Stimulated activated memory B cell treated with anti-CD40 and anti-IgM and Interleukin-4, amounts not matched to agents 10 μg/mL and 1 μg/mL and 100 μg/mL, for 72 hours (primary cell): ENCODE measurements around the gene CD68.
"Not testable (repeated sequence)": the region's sequence is repeated elsewhere in the genome, so short reads cannot be mapped to it uniquely, and the experiment has no call there.

Experiments used
- ATAC-seq: fragments of 150-1000 bp; cut with Tn5 transposase; 2 replicates; pipeline ENCODE4 v1.10.0; 2021
- H3K27ac Mint-ChIP-seq: one replicate; pipeline ENCODE4 v1.8.0; 2022; ENCODE audit warnings: mild to moderate bottlenecking, mixed read lengths
- H3K27me3 Mint-ChIP-seq: one replicate; pipeline ENCODE4 v1.8.0; 2022; ENCODE audit warnings: mixed read lengths
- H3K36me3 Mint-ChIP-seq: one replicate; pipeline ENCODE4 v1.8.0; 2022; ENCODE audit warnings: mixed read lengths
- H3K4me1 Mint-ChIP-seq: one replicate; pipeline ENCODE4 v1.8.0; 2022; ENCODE audit warnings: mixed read lengths
- H3K4me3 Mint-ChIP-seq: one replicate; pipeline ENCODE4 v1.8.0; 2022; ENCODE audit warnings: mild to moderate bottlenecking, moderate library complexity, mixed read lengths
- H3K9me3 Mint-ChIP-seq: one replicate; pipeline ENCODE4 v1.8.0; 2022; ENCODE audit warnings: mixed read lengths

CD68 gene

DNA sequence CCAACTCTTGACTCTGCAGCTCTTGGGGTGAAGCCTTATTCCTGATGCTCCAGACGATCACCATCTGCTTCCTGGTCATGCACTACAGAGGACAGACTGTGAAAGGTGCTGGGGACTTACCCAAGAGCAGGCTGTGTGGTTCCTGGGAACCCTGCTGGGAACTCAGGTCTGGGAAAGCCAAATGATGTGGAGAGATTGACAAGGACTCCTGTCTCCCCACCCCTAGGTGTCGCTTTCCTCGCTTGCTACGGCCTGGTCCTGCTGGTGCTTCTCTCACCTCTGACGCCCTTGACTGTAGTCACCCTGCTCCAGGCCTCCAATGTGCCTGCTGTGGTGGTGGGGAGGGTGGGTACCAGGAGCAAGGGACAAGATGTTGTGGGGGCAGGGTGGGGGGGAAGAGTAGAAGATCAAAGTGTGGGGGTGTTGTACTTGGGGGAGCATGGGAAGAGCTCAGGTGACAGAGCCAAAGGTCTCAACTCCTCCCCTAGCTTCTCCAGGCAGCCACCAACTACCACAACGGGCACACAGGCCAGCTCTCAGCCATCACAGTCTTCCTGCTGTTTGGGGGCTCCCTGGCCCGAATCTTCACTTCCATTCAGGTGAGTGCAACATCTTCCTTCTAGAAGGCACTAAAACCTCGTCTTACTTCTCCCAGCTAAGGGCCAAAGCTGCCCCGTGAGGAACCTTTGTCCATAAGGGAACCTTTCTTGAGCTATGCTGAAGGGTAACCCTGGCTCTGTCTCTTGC is 7.4 kb downstream of the CD68 start:
- Mint-ChIP-seq H3K4me3 (no peak overlapping the region), H3K27me3 (no peaks in the 10 kb centered on the region), H3K27ac (peak overlapping the region; percentile 67), H3K9me3 (no peaks in the 10 kb centered on the region), H3K36me3 (peaks cover 45% of the 10 kb centered on the region), H3K4me1 (peaks cover 26% of the 10 kb centered on the region)
- ATAC-seq = no peak

DNA sequence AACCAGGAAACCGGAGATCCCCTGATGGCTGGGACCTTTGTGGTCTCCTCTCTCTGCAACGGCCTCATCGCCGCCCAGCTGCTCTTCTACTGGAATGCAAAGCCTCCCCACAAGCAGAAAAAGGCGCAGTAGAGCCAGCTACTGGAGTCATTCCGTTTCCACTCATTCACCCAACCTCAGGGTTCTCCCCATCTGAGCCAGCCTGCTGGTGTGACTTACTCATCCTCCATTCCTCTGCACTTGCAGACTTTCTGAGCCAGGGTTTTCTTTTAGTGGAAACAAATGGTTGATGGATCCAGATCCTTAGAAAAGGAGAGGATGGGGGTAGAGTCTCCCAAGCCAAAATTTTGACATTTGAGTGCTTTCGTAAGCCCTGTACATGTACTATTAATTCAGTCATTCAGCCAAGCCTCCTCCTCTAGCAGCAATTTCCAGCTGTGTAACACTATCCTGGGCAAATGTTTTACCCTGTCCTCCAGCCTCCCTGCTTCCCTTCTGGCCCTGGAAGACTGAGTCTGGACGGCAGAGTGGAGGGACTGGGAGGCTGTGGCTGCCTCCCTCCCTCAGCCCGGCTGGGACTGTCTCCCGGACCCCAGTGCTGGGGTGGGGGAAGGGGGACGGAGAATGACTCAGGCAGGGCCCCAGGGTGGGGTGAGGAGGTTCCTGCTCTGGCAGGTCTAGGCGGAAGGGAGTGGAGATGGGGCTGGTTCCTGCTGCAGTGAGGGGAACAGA is 8.1 kb downstream of the CD68 start:
- no peak for ATAC-seq
- H3K4me1 Mint-ChIP-seq = peaks cover 18% of the 10 kb centered on the region
- H3K4me3 Mint-ChIP-seq = no peak overlapping the region
- H3K27me3 Mint-ChIP-seq = no peaks in the 10 kb centered on the region
- H3K36me3 Mint-ChIP-seq = peaks cover 47% of the 10 kb centered on the region
- H3K27ac Mint-ChIP-seq = peak overlapping the region; percentile 67
- H3K9me3 Mint-ChIP-seq = no peaks in the 10 kb centered on the region

DNA sequence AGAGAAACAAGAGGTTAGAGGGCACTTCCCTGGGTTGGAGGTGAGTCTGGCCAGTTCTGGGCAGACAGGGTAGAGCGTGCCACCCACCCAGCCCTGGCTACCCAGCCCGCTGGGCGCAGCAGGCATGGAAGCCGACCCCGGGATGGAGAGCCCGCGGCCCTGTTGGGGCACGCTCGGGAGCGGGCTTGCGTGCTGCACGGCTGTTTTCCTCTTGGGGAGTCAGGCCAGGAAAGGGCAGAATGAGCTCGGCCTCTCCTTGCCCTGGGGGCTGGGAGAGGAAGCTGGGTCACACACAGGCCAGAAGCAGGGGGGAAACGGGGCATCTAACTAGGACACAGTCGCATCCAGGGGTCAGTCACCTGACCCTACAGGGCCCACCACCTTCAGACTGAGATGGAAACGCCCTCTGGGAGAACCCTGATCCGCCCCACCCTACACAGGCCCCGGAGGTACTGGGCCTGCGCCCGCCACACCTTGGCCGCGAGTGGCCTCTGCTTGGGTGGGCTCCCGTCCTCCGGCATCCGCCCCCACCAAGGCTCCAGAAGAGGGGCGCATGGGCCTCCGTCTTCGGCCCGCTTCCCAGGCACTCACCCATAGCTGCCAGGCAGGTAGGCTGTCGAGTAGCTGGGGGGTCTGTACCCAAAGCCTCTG is 9.2 kb downstream of the CD68 start:
- H3K36me3 Mint-ChIP-seq = peaks cover 57% of the 10 kb centered on the region
- no peaks in the 10 kb centered on the region for H3K9me3 Mint-ChIP-seq
- peak overlapping the region; percentile 39 for H3K27ac Mint-ChIP-seq
- H3K27me3 Mint-ChIP-seq = no peaks in the 10 kb centered on the region
- peaks cover 17% of the 10 kb centered on the region for H3K4me1 Mint-ChIP-seq
- H3K4me3 Mint-ChIP-seq = no peak overlapping the region
- ATAC-seq = peak; percentile 25

DNA sequence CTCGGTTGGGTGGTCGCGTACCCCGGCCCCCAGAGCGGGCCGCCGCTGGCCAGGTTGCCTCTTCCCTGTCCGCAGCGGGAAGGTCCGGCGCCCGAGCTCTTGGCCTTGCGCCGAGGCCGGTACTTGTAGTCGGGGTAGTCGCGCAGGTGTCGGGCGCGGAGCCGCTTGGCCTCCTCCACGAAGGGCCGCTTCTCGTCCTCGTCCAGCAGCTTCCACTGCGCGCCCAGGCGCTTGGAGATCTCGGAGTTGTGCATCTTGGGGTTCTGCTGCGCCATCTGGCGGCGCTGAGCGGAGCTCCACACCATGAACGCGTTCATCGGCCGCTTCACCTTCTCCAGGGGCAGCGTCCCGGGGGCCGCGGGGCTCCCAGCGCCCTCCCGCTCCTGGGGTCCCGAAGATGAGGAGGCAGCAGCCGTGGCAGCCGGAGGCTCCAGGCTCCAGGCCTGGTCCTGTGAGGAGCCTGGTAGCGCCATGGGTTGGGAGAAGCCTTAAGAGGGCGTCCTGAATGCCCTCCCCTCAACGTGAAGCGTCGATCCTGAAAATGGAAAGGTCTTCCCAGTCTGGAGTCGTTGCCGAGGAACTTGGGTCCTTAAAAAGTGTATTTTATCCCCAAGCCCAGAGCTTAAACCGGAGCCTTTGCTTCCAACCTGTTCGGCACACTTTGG is 9.9 kb downstream of the CD68 start:
- Mint-ChIP-seq H3K27me3 (no peaks in the 10 kb centered on the region), H3K27ac (no peak overlapping the region), H3K4me3 (no peak overlapping the region), H3K4me1 (peaks cover 15% of the 10 kb centered on the region), H3K9me3 (no peaks in the 10 kb centered on the region), H3K36me3 (peaks cover 61% of the 10 kb centered on the region)
- peak; percentile 74 for ATAC-seq

DNA sequence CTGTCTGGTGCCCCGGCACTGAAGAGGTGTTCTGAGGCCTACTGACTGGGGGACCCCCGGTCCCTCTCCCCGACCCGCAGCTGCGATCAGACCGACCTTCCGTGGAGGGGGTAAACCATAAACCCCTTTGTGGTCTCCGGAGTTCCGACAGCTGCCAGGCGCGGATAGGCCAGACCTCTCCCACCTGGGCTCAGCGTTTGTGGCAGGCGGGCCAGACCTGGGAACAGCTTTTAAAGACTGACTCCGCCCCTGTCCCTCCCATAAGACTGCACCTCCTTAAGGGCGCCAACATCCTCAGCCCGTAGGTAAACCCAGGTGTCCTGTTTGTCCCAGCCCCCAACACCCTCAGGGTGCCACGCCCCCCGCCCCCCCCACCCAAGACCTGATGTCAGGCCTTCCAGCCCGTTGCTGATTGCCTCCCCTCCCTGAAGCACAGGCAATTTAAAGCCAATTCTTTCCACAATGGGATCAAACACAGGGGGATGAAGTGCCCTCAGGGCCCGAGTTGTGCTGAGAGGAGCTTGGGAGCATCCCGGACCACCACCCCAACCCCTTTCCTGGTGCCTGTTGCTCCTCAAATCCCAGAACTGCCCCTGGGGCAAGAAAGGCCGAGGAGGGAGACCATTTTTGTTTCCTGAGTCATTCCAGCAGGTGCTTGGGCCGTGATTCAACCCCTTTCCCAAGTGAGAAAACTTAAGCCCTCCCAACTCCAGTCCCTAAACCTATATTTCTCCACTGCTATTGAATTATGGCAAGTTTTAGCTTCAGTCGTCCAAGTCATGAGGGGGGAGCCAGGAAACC is 10.7 kb downstream of the CD68 start, which contains the start of gene SOX15:
SOX15 (minus strand) TSS at position 204 of the 801 bp plus-strand sequence. CDS start 418 bp downstream, outside the sequence.
- H3K27ac Mint-ChIP-seq = no peak within 1 kb of the TSS
- H3K4me3 Mint-ChIP-seq = no peak within 1 kb of the TSS
- no peaks in the 10 kb centered on the region for H3K9me3 Mint-ChIP-seq
- no peaks in the 10 kb centered on the region for H3K27me3 Mint-ChIP-seq
- peaks cover 8% of the 10 kb centered on the region for H3K4me1 Mint-ChIP-seq
- H3K36me3 Mint-ChIP-seq = peaks cover 59% of the 10 kb centered on the region
- no peak for ATAC-seq

DNA sequence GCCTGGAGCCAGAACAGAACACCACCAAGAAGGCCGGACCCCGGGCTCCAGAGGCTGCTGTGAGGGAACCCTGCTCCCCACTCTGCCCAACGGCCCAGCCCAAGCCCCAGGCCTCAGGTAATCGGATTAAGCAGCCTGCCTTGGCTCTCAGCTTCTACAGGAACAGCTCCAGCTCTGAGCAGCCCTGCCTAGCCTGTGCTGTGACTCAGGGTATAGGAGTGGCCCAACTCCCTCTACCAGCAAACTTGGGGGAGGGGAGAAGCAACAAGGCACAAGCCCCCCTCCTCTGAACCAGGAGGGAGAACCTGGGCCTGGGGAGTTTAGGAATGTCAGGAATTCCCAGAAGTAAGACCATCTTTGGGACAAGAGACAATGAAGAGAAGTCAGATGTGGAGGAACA is 11.3 kb downstream of the CD68 start:
- H3K4me3 Mint-ChIP-seq = no peak overlapping the region
- no peak overlapping the region for H3K27ac Mint-ChIP-seq
- no peaks in the 10 kb centered on the region for H3K9me3 Mint-ChIP-seq
- H3K4me1 Mint-ChIP-seq = peaks cover 2% of the 10 kb centered on the region
- H3K36me3 Mint-ChIP-seq = peaks cover 62% of the 10 kb centered on the region
- ATAC-seq = no peak
- H3K27me3 Mint-ChIP-seq = no peaks in the 10 kb centered on the region

DNA sequence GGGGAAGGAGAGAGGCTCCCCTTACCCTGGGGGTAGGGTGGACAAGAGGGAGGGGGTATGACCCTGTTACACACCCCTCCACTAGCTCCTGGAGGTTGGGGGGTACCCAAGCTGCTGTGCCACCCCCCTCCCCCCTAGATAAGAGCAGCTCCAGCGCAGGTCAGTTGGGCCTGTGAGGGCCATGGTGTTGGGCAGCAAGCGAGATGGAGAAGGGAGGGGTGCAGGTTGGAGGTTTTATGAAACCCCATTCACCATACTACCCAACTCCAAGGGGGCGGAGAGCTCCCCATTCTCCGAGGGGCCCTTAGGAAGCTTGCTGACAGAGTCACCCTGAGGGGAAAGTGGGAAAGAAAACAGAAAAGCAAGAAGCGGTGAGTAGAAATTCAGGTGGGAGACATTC is 12.2 kb downstream of the CD68 start:
- peaks cover 63% of the 10 kb centered on the region for H3K36me3 Mint-ChIP-seq
- no peaks in the 10 kb centered on the region for H3K4me1 Mint-ChIP-seq
- no peaks in the 10 kb centered on the region for H3K9me3 Mint-ChIP-seq
- H3K27me3 Mint-ChIP-seq = no peaks in the 10 kb centered on the region
- no peak for ATAC-seq
- H3K4me3 Mint-ChIP-seq = no peak overlapping the region
- H3K27ac Mint-ChIP-seq = no peak overlapping the region

DNA sequence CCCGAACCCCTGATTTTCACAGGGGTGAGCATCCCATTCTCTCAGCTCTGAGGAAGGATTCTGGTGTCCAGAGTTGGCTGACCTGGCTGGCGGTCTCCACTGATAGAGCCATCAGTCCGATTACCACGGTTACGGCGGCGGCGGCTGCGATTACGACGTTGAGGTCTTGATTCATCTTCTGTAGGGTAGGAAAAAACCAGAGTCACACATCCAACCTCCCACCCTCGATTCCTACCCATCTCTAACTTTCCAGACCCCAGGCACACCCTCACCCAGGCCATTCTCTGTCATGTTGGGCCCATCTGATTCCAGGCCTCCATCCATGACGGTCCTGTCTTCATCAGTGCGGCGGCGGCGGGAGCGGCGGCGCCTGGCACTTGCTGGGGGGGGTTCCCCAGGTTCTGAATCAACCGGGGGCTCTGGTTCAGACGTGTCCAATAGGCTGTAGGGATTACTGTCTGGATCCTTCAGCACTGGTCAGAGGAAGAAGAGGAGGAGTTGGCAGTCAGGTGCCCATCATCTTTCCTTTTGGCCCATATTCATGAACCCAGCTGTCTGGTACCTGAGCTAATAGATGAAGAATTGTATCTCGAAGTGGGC is 13.1 kb downstream of the CD68 start:
- H3K4me3 Mint-ChIP-seq = no peak overlapping the region
- H3K4me1 Mint-ChIP-seq = no peaks in the 10 kb centered on the region
- no peak for ATAC-seq
- H3K36me3 Mint-ChIP-seq = peaks cover 65% of the 10 kb centered on the region
- no peak overlapping the region for H3K27ac Mint-ChIP-seq
- no peaks in the 10 kb centered on the region for H3K27me3 Mint-ChIP-seq
- H3K9me3 Mint-ChIP-seq = no peaks in the 10 kb centered on the region

DNA sequence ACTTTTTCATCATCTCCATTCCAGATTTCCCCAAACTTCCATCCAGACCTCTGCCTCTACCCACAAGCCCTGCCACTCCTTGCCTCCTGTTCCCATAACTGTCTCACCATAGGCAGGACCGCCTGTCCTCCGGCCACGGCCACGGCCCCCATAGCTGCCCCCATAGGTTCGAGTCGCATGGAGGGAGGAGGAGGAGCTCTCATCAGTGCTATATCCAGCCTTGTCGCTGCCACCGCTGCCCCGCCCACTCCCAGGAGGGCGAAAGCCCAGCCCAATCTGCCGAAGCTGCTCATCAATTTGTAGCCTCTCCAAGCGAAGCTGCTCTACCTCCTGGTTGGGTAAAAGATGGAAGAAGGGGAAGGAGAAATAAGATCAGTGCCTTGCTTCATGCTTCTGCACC is 13.9 kb downstream of the CD68 start:
- Mint-ChIP-seq H3K9me3 (no peaks in the 10 kb centered on the region), H3K36me3 (peaks cover 62% of the 10 kb centered on the region), H3K4me1 (no peaks in the 10 kb centered on the region), H3K27ac (no peak overlapping the region), H3K4me3 (no peak overlapping the region), H3K27me3 (no peaks in the 10 kb centered on the region)
- no peak for ATAC-seq

DNA sequence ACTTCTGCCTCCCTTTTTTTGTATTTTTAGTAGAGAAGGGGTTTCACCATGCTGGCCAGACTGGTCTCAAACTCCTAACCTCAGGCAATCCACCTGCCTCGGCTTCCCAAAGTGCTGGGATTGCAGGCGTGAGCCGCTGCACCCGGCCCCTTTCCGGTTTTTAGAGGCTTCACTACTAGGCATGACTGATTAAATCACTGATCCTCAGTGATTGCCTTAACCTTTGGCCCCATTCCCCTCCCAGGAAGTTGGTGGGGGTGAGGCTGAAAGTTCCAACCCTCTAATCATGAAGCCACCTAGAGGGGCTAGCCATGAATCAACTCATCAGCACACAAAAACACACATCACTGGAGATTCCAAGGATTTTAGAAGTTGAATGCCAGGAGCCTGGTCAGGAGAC is 18.1 kb downstream of the CD68 start:
- not testable (repeated sequence) for H3K9me3 Mint-ChIP-seq, H3K27ac Mint-ChIP-seq, H3K4me1 Mint-ChIP-seq, H3K4me3 Mint-ChIP-seq, H3K27me3 Mint-ChIP-seq, ATAC-seq
- peaks cover 72% of the 10 kb centered on the region for H3K36me3 Mint-ChIP-seq

DNA sequence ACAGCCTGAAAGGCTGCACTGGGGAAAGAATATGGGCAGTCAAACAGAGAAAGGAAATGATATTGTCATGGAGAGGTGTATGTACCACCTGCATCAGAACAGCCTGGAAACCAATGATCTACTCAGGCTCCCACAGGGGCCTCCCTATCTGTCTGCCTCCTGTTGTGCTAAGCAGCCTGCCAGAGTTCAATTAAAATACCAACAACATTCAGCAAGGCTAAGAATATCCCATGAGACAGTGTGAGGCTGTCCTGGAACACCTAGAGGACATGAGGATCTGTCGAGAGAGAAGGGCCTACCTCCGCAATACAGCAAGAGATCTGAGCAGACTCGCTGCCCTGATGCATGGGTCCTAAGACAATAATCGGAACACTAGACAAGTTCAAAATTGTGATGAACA is 26.8 kb downstream of the CD68 start:
- Mint-ChIP-seq H3K9me3 (no peaks in the 10 kb centered on the region), H3K36me3 (peaks cover 51% of the 10 kb centered on the region)

DNA sequence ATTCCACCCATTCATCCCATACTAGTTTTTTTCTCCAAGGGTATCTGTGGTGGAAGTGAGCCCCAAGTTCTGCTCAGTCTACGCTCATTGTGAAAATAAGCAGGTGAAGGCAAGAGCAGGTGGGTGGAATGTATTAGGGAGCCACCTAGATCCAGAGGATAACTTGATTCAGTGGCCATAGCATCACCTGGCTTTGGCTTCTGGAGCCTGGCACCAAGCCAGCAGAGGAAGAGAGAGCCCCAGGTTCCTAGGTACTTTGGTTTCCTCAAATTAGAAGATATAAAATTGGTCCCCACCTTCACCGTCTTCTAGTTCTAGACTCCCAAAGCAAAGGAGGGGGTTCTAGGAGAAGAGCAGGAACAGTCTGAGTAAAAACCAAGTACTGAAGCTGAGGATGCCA is 31.2 kb downstream of the CD68 start:
- no peak overlapping the region for H3K4me3 Mint-ChIP-seq
- no peaks in the 10 kb centered on the region for H3K27me3 Mint-ChIP-seq
- ATAC-seq = no peak
- H3K36me3 Mint-ChIP-seq = peaks cover 28% of the 10 kb centered on the region
- no peaks in the 10 kb centered on the region for H3K9me3 Mint-ChIP-seq
- peaks cover 53% of the 10 kb centered on the region for H3K4me1 Mint-ChIP-seq
- H3K27ac Mint-ChIP-seq = no peak overlapping the region

More for the DNA sequence above, 26.8 kb downstream of the CD68 start:
- Mint-ChIP-seq H3K4me3 (no peak overlapping the region), H3K27me3 (no peaks in the 10 kb centered on the region), H3K27ac (no peak overlapping the region), H3K4me1 (peaks cover 25% of the 10 kb centered on the region)
- ATAC-seq = no peak

DNA sequence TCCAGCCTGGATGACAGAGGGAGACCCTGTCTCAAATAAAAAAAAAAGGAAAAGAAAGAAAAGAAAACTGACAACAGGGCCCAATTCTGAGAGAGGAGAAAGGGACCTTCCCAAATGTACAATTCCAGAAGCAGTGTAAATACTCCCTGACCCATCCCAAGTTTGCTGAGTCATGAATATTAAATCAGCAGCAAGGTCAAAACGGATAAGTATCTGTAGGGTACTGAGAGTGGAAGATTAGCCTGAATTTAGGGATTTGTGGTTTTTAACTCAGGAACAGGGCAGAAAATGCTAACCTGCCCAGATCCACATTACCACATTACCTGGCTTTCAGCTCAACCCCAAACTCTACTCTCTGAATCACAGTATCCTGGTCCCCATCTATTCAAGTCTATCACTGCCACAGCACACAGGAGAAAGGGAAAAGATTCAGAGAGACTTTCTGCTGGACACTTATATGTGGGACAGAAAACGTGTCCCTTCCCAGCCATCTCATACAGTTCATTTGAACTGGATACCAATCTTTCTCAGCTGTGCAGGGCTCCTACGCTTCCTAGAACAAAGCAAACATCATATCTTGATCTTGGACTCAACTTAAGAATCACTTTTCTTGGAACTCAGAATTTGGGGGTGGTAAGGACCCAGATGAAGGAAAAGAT is 32.3 kb downstream of the CD68 start:
- H3K4me1 Mint-ChIP-seq = peaks cover 47% of the 10 kb centered on the region
- H3K27ac Mint-ChIP-seq = peak overlapping the region; percentile 62
- H3K4me3 Mint-ChIP-seq = no peak overlapping the region
- no peak for ATAC-seq
- H3K27me3 Mint-ChIP-seq = no peaks in the 10 kb centered on the region
- no peaks in the 10 kb centered on the region for H3K9me3 Mint-ChIP-seq
- peaks cover 22% of the 10 kb centered on the region for H3K36me3 Mint-ChIP-seq

DNA sequence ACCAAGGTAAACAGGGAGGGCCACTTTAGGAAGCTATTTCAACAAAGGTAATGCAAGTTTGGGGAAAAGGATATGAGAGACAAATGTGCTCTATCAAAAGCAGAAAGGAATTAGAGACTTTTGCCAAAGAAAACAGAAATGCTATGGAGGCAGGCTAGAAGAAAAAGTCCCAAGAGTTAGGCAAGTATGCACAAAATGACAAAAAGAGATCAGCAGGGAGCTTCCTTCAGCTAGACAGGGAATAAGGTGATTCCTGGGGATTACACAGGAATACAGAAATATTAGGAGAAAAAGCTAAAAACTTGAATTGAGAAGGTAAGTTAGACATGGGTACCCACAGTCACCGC is 32.8 kb downstream of the CD68 start:
- H3K27ac Mint-ChIP-seq = no peak overlapping the region
- no peak overlapping the region for H3K4me3 Mint-ChIP-seq
- no peaks in the 10 kb centered on the region for H3K9me3 Mint-ChIP-seq
- peaks cover 22% of the 10 kb centered on the region for H3K36me3 Mint-ChIP-seq
- H3K27me3 Mint-ChIP-seq = no peaks in the 10 kb centered on the region
- ATAC-seq = no peak
- peaks cover 47% of the 10 kb centered on the region for H3K4me1 Mint-ChIP-seq
